Neural progenitor cell (in vitro differentiated cells): ENCODE data around the gene PQBP1. TPM values are rescaled to one million over a fixed set of nuclear protein-coding genes. Genes with fewer than 3 reads are reported as not detected.

Experiments
- DNase-seq: peaks from one replicate; pipeline ENCODE4 v3.0.0-alpha.2; 2016; ENCODE audit warnings: low spot score
- H2AFZ ChIP-seq: fragments of 200-600 bp; sonication (generic); replicated peaks from 2 replicates; pipeline ENCODE4 v1.6.1; 2016; ENCODE audit warnings: antibody characterized with exemption
- H3F3A ChIP-seq: fragments of 200-600 bp; sonication (generic); 2 replicates; pipeline ENCODE4 v1.6.1; 2016; ENCODE audit warnings: antibody characterized with exemption, low read depth
- H3K27ac ChIP-seq: fragments of 200-600 bp; sonication (generic); 2 replicates; pipeline ENCODE4 v1.5.1; 2016; ENCODE audit warnings: mild to moderate bottlenecking
- H3K27me3 ChIP-seq: fragments of 200-600 bp; sonication (generic); 2 replicates; pipeline ENCODE4 v1.6.1; 2016; ENCODE audit warnings: mild to moderate bottlenecking, moderate library complexity
- H3K36me3 ChIP-seq: fragments of 200-600 bp; sonication (generic); 2 replicates; pipeline ENCODE4 v1.5.1; 2016
- H3K4me1 ChIP-seq: fragments of 200-600 bp; sonication (generic); 2 replicates; pipeline ENCODE4 v1.6.1; 2016; ENCODE audit warnings: mixed run types
- H3K4me2 ChIP-seq: fragments of 200-600 bp; sonication (generic); 2 replicates; pipeline ENCODE4 v1.6.1; 2016
- H3K4me3 ChIP-seq: fragments of 200-600 bp; sonication (generic); 2 replicates; pipeline ENCODE4 v1.5.1; 2016
- H3K79me2 ChIP-seq: fragments of 200-600 bp; sonication (generic); 2 replicates; pipeline ENCODE4 v1.6.1; 2016; ENCODE audit warnings: low read depth
- H3K9ac ChIP-seq: fragments of 200-600 bp; sonication (generic); 2 replicates; pipeline ENCODE4 v1.6.1; 2016
- H3K9me3 ChIP-seq: fragments of 200-600 bp; sonication (generic); 2 replicates; pipeline ENCODE4 v1.5.1; 2016; ENCODE audit warnings: low read depth
- H4K20me1 ChIP-seq: fragments of 200-600 bp; sonication (generic); 2 replicates; pipeline ENCODE4 v1.6.1; 2016; ENCODE audit warnings: low read depth
- H3K27ac Mint-ChIP-seq: 3 replicates; pipeline ENCODE4 v1.8.0; 2021; ENCODE audit warnings: mixed read lengths
- H3K27me3 Mint-ChIP-seq: 2 replicates; pipeline ENCODE4 v1.8.0; 2022; ENCODE audit warnings: low read depth, mild to moderate bottlenecking, inconsistent platforms, moderate library complexity, mixed read lengths; ENCODE audit not compliant: insufficient read depth
- H3K36me3 Mint-ChIP-seq: 3 replicates; pipeline ENCODE4 v1.8.0; 2021; ENCODE audit warnings: mixed read lengths
- H3K4me1 Mint-ChIP-seq: 3 replicates; pipeline ENCODE4 v1.8.0; 2021; ENCODE audit warnings: mixed read lengths
- H3K4me3 Mint-ChIP-seq: 3 replicates; pipeline ENCODE4 v1.8.0; 2021; ENCODE audit warnings: mild to moderate bottlenecking, moderate library complexity, mixed read lengths
- H3K9me3 Mint-ChIP-seq: 3 replicates; pipeline ENCODE4 v1.8.0; 2020; ENCODE audit warnings: mixed read lengths
- CTCF ChIP-seq: fragments of 200-600 bp; sonication (generic); IDR thresholded peaks from 2 replicates; pipeline ENCODE4 v1.5.1; 2017; ENCODE audit warnings: antibody characterized with exemption, mild to moderate bottlenecking
- EZH2 ChIP-seq: fragments of 200-600 bp; sonication (generic); IDR thresholded peaks from 2 replicates; pipeline ENCODE4 v1.6.1; 2017; ENCODE audit warnings: antibody characterized with exemption, mild to moderate bottlenecking, moderate library complexity
- EZH2phosphoT487 ChIP-seq: fragments of 200-600 bp; sonication (generic); IDR thresholded peaks from 2 replicates; pipeline ENCODE4 v1.6.1; 2017; ENCODE audit warnings: antibody characterized with exemption
- total RNA-seq: library from RNA; depleted of rRNA; stranded (reverse); fragments of >200 nt; gene quantifications from 2 replicates; pipeline ENCODE4 v1.2.3, GENCODE V29; 2015; ENCODE audit warnings: low replicate concordance

Gene PQBP1
- total RNA-seq, 1 donor from 2014 or later = 26.9 TPM

GRCh38 chrX:48919947-48920717 is 22.4 kb downstream of the PQBP1 start:
- no peaks in the 10 kb centered on the region for H3K9me3 ChIP-seq
- H3K4me1 Mint-ChIP-seq = peaks cover 29% of the 10 kb centered on the region
- peaks cover 3% of the 10 kb centered on the region for H3K27me3 Mint-ChIP-seq
- TF ChIP-seq EZH2 (no peak), CTCF (no peak), EZH2phosphoT487 (no peak)
- no peak overlapping the region for H3K4me3 ChIP-seq
- peaks cover 19% of the 10 kb centered on the region for H4K20me1 ChIP-seq
- no peak overlapping the region for H3K27ac Mint-ChIP-seq
- peaks cover 33% of the 10 kb centered on the region for H3K79me2 ChIP-seq
- no peaks in the 10 kb centered on the region for H3K36me3 ChIP-seq
- H3K27ac ChIP-seq = no peak overlapping the region
- no peaks in the 10 kb centered on the region for H3K27me3 ChIP-seq
- no peak for DNase-seq
- H3K9ac ChIP-seq = no peak overlapping the region
- peaks cover 5% of the 10 kb centered on the region for H3K4me1 ChIP-seq
- H2AFZ ChIP-seq = no peak overlapping the region
- H3K36me3 Mint-ChIP-seq = peaks cover 10% of the 10 kb centered on the region
- peaks cover 15% of the 10 kb centered on the region for H3F3A ChIP-seq
- peak overlapping the region; percentile 68 for H3K4me2 ChIP-seq
- H3K4me3 Mint-ChIP-seq = peak overlapping the region; percentile 91
- H3K9me3 Mint-ChIP-seq = peaks cover 10% of the 10 kb centered on the region

DNA sequence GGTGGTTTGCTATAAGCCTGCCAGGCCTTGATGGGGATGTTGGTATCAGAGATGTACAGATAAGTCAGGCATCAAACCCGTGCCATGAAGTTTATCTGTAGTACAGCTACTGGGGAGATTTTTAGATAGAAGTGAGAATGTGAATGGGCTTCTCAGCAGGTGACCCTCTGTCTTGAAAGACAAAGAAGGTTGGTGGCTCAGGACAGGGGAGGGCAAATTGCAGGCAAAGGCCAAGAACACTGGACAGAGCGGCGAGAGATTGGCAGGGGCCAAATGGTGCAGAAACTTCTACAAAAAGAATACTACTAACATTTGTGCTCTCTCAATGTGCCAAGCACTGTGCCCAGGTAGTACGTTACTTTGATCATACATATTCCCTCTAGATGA is 23.0 kb downstream of the PQBP1 start:
- H3F3A ChIP-seq = peaks cover 15% of the 10 kb centered on the region
- H3K27me3 Mint-ChIP-seq = peaks cover 3% of the 10 kb centered on the region
- H3K27ac ChIP-seq = no peak overlapping the region
- peaks cover 5% of the 10 kb centered on the region for H3K4me1 ChIP-seq
- H3K9ac ChIP-seq = no peak overlapping the region
- H3K9me3 ChIP-seq = no peaks in the 10 kb centered on the region
- H3K4me2 ChIP-seq = peak overlapping the region; percentile 18
- H3K36me3 ChIP-seq = no peaks in the 10 kb centered on the region
- H3K4me3 Mint-ChIP-seq = peak overlapping the region; percentile 24
- no peak overlapping the region for H3K4me3 ChIP-seq
- H3K27me3 ChIP-seq = no peaks in the 10 kb centered on the region
- H3K27ac Mint-ChIP-seq = no peak overlapping the region
- TF ChIP-seq EZH2phosphoT487 (no peak), CTCF (no peak), EZH2 (no peak)
- peaks cover 30% of the 10 kb centered on the region for H3K79me2 ChIP-seq
- H2AFZ ChIP-seq = no peak overlapping the region
- peaks cover 19% of the 10 kb centered on the region for H4K20me1 ChIP-seq
- DNase-seq = peak; percentile 41
- H3K36me3 Mint-ChIP-seq = peaks cover 13% of the 10 kb centered on the region
- H3K4me1 Mint-ChIP-seq = peaks cover 29% of the 10 kb centered on the region
- peaks cover 13% of the 10 kb centered on the region for H3K9me3 Mint-ChIP-seq

DNA sequence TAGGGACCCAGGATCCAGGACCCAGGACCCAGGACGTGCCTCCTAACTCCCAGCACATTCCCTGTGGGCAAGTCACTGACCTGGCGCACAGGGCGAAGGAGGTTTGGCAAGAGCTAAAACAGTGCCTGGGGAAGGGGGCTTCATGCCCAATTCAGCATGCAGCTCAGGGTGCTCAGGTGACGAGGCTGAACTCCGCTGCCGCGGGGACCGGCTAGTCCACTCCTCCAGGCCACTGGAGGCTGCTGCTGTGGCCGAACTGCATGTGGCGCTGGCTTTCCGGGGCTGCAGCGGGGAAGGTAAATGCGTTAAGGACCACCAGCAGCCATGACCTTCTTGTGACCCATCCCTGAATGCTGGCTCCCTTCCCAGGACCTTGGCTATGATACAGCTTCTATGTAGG is 26.0 kb downstream of the PQBP1 start:
- no peak for DNase-seq
- no peak overlapping the region for H3K4me3 Mint-ChIP-seq
- H3K27me3 Mint-ChIP-seq = peaks cover 3% of the 10 kb centered on the region
- Histone ChIP-seq H4K20me1 (peaks cover 13% of the 10 kb centered on the region), H3K79me2 (peaks cover 10% of the 10 kb centered on the region), H3K9me3 (no peaks in the 10 kb centered on the region), H3K4me3 (no peak overlapping the region), H3K27me3 (no peaks in the 10 kb centered on the region), H3K27ac (no peak overlapping the region), H3K4me2 (no peak overlapping the region), H3K4me1 (peaks cover 17% of the 10 kb centered on the region), H3F3A (peaks cover 29% of the 10 kb centered on the region), H3K36me3 (no peaks in the 10 kb centered on the region), H2AFZ (no peak overlapping the region), H3K9ac (no peak overlapping the region)
- no peak for TF ChIP-seq EZH2
- TF ChIP-seq EZH2phosphoT487 = no peak
- TF ChIP-seq CTCF = no peak
- peaks cover 13% of the 10 kb centered on the region for H3K36me3 Mint-ChIP-seq
- peaks cover 23% of the 10 kb centered on the region for H3K4me1 Mint-ChIP-seq
- no peak overlapping the region for H3K27ac Mint-ChIP-seq
- peaks cover 9% of the 10 kb centered on the region for H3K9me3 Mint-ChIP-seq
